ENCODE measurements around the gene HOXD12. TPM values are rescaled to one million over a fixed set of nuclear protein-coding genes. Genes with fewer than 3 reads are reported as not detected.

HOXD12 gene
- total RNA-seq, 1 experiment from 2014 or later: 0.27 TPM

GRCh38 chr2:176081837-176082524 lies 17.6 kb upstream of the HOXD12 start:
- CTCF ChIA-PET: no interaction called here
- no peaks in the 10 kb centered on the region for H3K27me3 ChIP-seq (ENCODE audit: insufficient read depth, low read length)

GRCh38 chr2:176082525-176082823 lies 17.1 kb upstream of the HOXD12 start:
- intact Hi-C loops (cut with micrococcal nuclease): loop anchor here (5.0 kb wide), 1 partner anchor 1385 kb away; no protein-coding TSS in a partner anchor
- Histone ChIP-seq H3K27ac (ENCODE audit: low read depth, low read length) (no peak overlapping the region), H3K9ac (ENCODE audit: low read length) (no peak overlapping the region), H3K27me3 (ENCODE audit: insufficient read depth, low read length) (no peaks in the 10 kb centered on the region), H3K4me3 (replicated peaks in 1 of 2; ENCODE audit: low read depth in 1 of 2, low read length in 2 of 2) (no peak overlapping the region), H3K9me2 (ENCODE audit: insufficient read depth) (no peaks in the 10 kb centered on the region), H3K4me1 (ENCODE audit: control insufficient read depth in 1 of 2, insufficient read depth in 2 of 2, low read length in 2 of 2) (no peaks in the 10 kb centered on the region), H2AFZ (ENCODE audit: low read depth, low read length, poor library complexity, severe bottlenecking) (no peak overlapping the region), H3K36me3 (ENCODE audit: control insufficient read depth in 1 of 2, insufficient read depth in 2 of 2, low read length in 2 of 2) (no peaks in the 10 kb centered on the region), H3K9me3 (ENCODE audit: control insufficient read depth in 1 of 2, insufficient read depth in 1 of 2, low read depth in 1 of 2, low read length in 2 of 2) (no peaks in the 10 kb centered on the region; a peak in 1 of 4 replicates), H3K4me2 (ENCODE audit: low read length) (no peak overlapping the region), H4K20me1 (ENCODE audit: insufficient read depth) (no peaks in the 10 kb centered on the region), H3K79me2 (ENCODE audit: insufficient read depth, low read length) (no peaks in the 10 kb centered on the region)
- ATAC-seq (no peak), DNase-seq (ENCODE audit: low read depth, low spot score) (no peak)
- BruUV-seq (replicated peaks): no TSS peak
- RAD21 ChIA-PET (ENCODE audit: low non-redundant PET in 1 of 2, low total read pairs in 2 of 2, uncharacterized antibody in 2 of 2, unreplicated experiment in 2 of 2): no interaction called here
- no peak for TF ChIP-seq CTCF (IDR thresholded peaks at IDR 0.05 in 2 of 3, conservative IDR thresholded peaks at IDR 0.05 in 1 of 3; ENCODE audit: borderline replicate concordance in 1 of 3, insufficient read depth in 1 of 3, low read depth in 2 of 3, low read length in 2 of 3)
- no peak for TF ChIP-seq POLR2A (IDR thresholded peaks at IDR 0.05; ENCODE audit: borderline replicate concordance, extremely low read depth, insufficient read depth, insufficient read length)
- TF ChIP-seq CBX3 (IDR thresholded peaks at IDR 0.05; ENCODE audit: low read depth): no peak
- TF ChIP-seq POLR2AphosphoS5 (IDR thresholded peaks at IDR 0.05; ENCODE audit: low read depth, low read length): no peak
- TF ChIP-seq SP1 (IDR thresholded peaks at IDR 0.05; ENCODE audit: low read depth): no peak
- no peak for TF ChIP-seq ATF3 (IDR thresholded peaks at IDR 0.05)
- TF ChIP-seq TCF7L2 (IDR thresholded peaks at IDR 0.05; ENCODE audit: borderline replicate concordance, extremely low read depth, insufficient read depth, insufficient read length): no peak
- no peak for TF ChIP-seq MAX (IDR thresholded peaks at IDR 0.05)
- TF ChIP-seq FOSL1 (IDR thresholded peaks at IDR 0.05; ENCODE audit: low read depth): no peak
- no peak for TF ChIP-seq YY1 (IDR thresholded peaks at IDR 0.05; ENCODE audit: extremely low read depth, insufficient replicate concordance, low read depth, low read length)
- no peak for TF ChIP-seq RAD21 (IDR thresholded peaks at IDR 0.05; ENCODE audit: low read depth)
- no peak for TF ChIP-seq SIN3A (IDR thresholded peaks at IDR 0.05; ENCODE audit: low read depth)
- no peak for TF ChIP-seq SRF (IDR thresholded peaks at IDR 0.05; ENCODE audit: low read depth)
- no peak for TF ChIP-seq EZH2 (IDR thresholded peaks at IDR 0.05)
- POLR2A ChIA-PET: no interaction called here
- CTCF ChIA-PET: no interaction called here

More at GRCh38 chr2:176081837-176082524, 17.6 kb upstream of the HOXD12 start:
- H2AFZ ChIP-seq (ENCODE audit: low read depth, low read length, poor library complexity, severe bottlenecking): no peak overlapping the region
- no peaks in the 10 kb centered on the region for H3K4me1 ChIP-seq (ENCODE audit: control insufficient read depth in 1 of 2, insufficient read depth in 2 of 2, low read length in 2 of 2)
- no peak overlapping the region for H3K9ac ChIP-seq (ENCODE audit: low read length)
- BruUV-seq (replicated peaks): no TSS peak
- H3K4me2 ChIP-seq (ENCODE audit: low read length): no peak overlapping the region
- no peak overlapping the region for H3K27ac ChIP-seq (ENCODE audit: low read depth, low read length)
- H3K79me2 ChIP-seq (ENCODE audit: insufficient read depth, low read length): no peaks in the 10 kb centered on the region
- DNase-seq (ENCODE audit: low read depth, low spot score) (no peak), ATAC-seq (no peak)
- H3K36me3 ChIP-seq (ENCODE audit: control insufficient read depth in 1 of 2, insufficient read depth in 2 of 2, low read length in 2 of 2): no peaks in the 10 kb centered on the region
- TF ChIP-seq SIN3A (IDR thresholded peaks at IDR 0.05; ENCODE audit: low read depth) (no peak), MAX (IDR thresholded peaks at IDR 0.05) (no peak)
- intact Hi-C loops (cut with micrococcal nuclease): loop anchor here (5.0 kb wide), 1 partner anchor 1385 kb away; no protein-coding TSS in a partner anchor
- no peak overlapping the region for H3K4me3 ChIP-seq (replicated peaks in 1 of 2; ENCODE audit: low read depth in 1 of 2, low read length in 2 of 2)
- no peaks in the 10 kb centered on the region for H4K20me1 ChIP-seq (ENCODE audit: insufficient read depth)
- POLR2A ChIA-PET: no interaction called here
- H3K9me2 ChIP-seq (ENCODE audit: insufficient read depth): no peaks in the 10 kb centered on the region
- RAD21 ChIA-PET (ENCODE audit: low non-redundant PET in 1 of 2, low total read pairs in 2 of 2, uncharacterized antibody in 2 of 2, unreplicated experiment in 2 of 2): no interaction called here
- H3K9me3 ChIP-seq (ENCODE audit: control insufficient read depth in 1 of 2, insufficient read depth in 1 of 2, low read depth in 1 of 2, low read length in 2 of 2): no peaks in the 10 kb centered on the region; a peak in 1 of 4 replicates

All from HCT116 (cell line).